K562 (cell line): ENCODE results near the gene GASK1A. TPM values are rescaled to one million over a fixed set of nuclear protein-coding genes. Genes with fewer than 3 reads are reported as not detected.

ENCODE experiments used
- ATAC-seq: fragments of 200-7000 bp; cut with Tn5 transposase; 3 replicates; pipeline ENCODE4 v1.9.1; 2020; ENCODE audit warnings: moderate library complexity
- BruUV-seq: library from RNA; stranded (reverse); fragments of 400-500 nt; replicated peaks from 2 replicates; lab custom pipeline; 2021; lab: Mats Ljungman, UMichigan
- CTCF ChIA-PET: fragments of 300-600 bp; formaldehyde crosslinking; extraction: SDS; loops from one replicate; lab custom pipeline; 2021; ENCODE audit warnings: low intra/inter-chr PET ratio; lab: Yijun Ruan, JAX
- POLR2A ChIA-PET: fragments of 300-600, 350-650 bp; sonication (Branson Sonifier 250); formaldehyde crosslinking; extraction: SDS; loops from one replicate; lab custom pipeline; 2021; ENCODE audit warnings: antibody characterized with exemption, inconsistent platforms; lab: Yijun Ruan, JAX
- DNase-seq, 4 experiments: peaks; one replicate each; pipeline versions ENCODE4 v3.0.0 to v3.0.0-alpha.2; 2011 to 2018; ENCODE audit warnings: low spot score in 3 of 4, mixed read lengths in 3 of 4; ENCODE audit errors: extremely low read depth in 1 of 4
- FAIRE-seq: peaks from 2 replicates; lab custom pipeline; 2011; peaks lifted over from hg19 to GRCh38; lab: Jason Lieb, UNC
- H2AFZ ChIP-seq: 2 replicates; pipeline ENCODE4 v1.6.0; 2011; ENCODE audit warnings: low read depth, low read length, control low read depth, inconsistent platforms
- H3K27ac ChIP-seq: fragments of 200-600 bp; 3 replicates; pipeline ENCODE4 v1.8.0; 2011; ENCODE audit warnings: low read depth, mild to moderate bottlenecking, control low read depth, inconsistent platforms, low read length, moderate library complexity, mixed read lengths; ENCODE audit errors: extremely low read depth
- H3K27me3 ChIP-seq, 2 experiments: fragments of 300-600 bp in 1 of 2; 2 replicates in 1 of 2; 3 replicates in 1 of 2; pipeline versions ENCODE4 v1.6.0 to v1.8.0; 2011; ENCODE audit warnings: inconsistent platforms in 2 of 2, low read length in 2 of 2, mild to moderate bottlenecking in 1 of 2, mixed read lengths in 1 of 2, moderate library complexity in 1 of 2; ENCODE audit not compliant: control insufficient read depth in 2 of 2, insufficient read depth in 2 of 2
- H3K36me3 ChIP-seq: fragments of 300-600 bp; 3 replicates; pipeline ENCODE4 v1.8.0; 2011; ENCODE audit warnings: mild to moderate bottlenecking, low read length, inconsistent platforms; ENCODE audit not compliant: control insufficient read depth, insufficient read depth
- H3K4me1 ChIP-seq, 2 experiments: fragments of 200-600 bp in 1 of 2; replicated peaks in 1 of 2; 2 replicates in 1 of 2; 3 replicates in 1 of 2; pipeline versions ENCODE4 v1.5.1 to v1.8.0; 2011; ENCODE audit warnings: inconsistent platforms in 2 of 2, low read length in 2 of 2, mild to moderate bottlenecking in 1 of 2, mixed read lengths in 1 of 2, moderate library complexity in 1 of 2; ENCODE audit not compliant: control insufficient read depth in 2 of 2, insufficient read depth in 2 of 2
- H3K4me2 ChIP-seq: 2 replicates; pipeline ENCODE4 v1.6.1; 2011; ENCODE audit warnings: low read length, control low read depth, inconsistent platforms, mixed read lengths; ENCODE audit not compliant: insufficient read depth
- H3K4me3 ChIP-seq: fragments of 200-600 bp; sonication (generic), shearing (Covaris generic); 2 replicates; pipeline ENCODE4 v1.5.1; 2016; ENCODE audit warnings: control low read depth, inconsistent platforms
- H3K79me2 ChIP-seq: fragments of 200-600 bp; 3 replicates; pipeline ENCODE4 v1.8.0; 2011; ENCODE audit warnings: low read length, inconsistent platforms; ENCODE audit not compliant: control insufficient read depth, insufficient read depth
- H3K9ac ChIP-seq, 2 experiments: 2 replicates each; pipeline versions ENCODE4 v1.6.0 to v1.6.1; 2011; ENCODE audit warnings: low read depth in 2 of 2, low read length in 2 of 2, control low read depth in 1 of 2, inconsistent platforms in 1 of 2, mild to moderate bottlenecking in 1 of 2, mixed read lengths in 1 of 2; ENCODE audit not compliant: insufficient read depth in 1 of 2
- H3K9me1 ChIP-seq: one replicate; pipeline ENCODE4 v1.6.0; 2011; ENCODE audit warnings: inconsistent platforms, mild to moderate bottlenecking, low read length, moderate library complexity; ENCODE audit not compliant: control insufficient read depth, insufficient read depth
- H3K9me3 ChIP-seq: replicated peaks from 2 replicates; pipeline ENCODE4 v1.5.1; 2011; ENCODE audit warnings: low read depth, low read length, inconsistent platforms; ENCODE audit not compliant: control insufficient read depth, insufficient read depth
- H4K20me1 ChIP-seq: replicated peaks from 2 replicates; pipeline ENCODE4 v1.6.1; 2011; ENCODE audit warnings: low read length, inconsistent platforms, mixed read lengths; ENCODE audit not compliant: control insufficient read depth, insufficient read depth
- ATF6 ChIP-seq: sonication (generic); formaldehyde crosslinking; IDR thresholded peaks from 2 replicates; pipeline ENCODE4 v1.4.0; 2020; ENCODE audit warnings: mild to moderate bottlenecking, missing genetic modification reagents
- HINFP ChIP-seq: fragments of 450-650 bp; conservative IDR thresholded peaks from 2 replicates; pipeline ENCODE4 v1.6.1; 2016; ENCODE audit warnings: missing genetic modification characterization, low read depth, mild to moderate bottlenecking, control low read depth, missing compliant biosample characterization
- PHF8 ChIP-seq: fragments of 200-600 bp; sonication (generic); IDR thresholded peaks from 2 replicates; pipeline ENCODE4 v1.6.1; 2012; ENCODE audit warnings: mixed run types, mild to moderate bottlenecking, inconsistent platforms, low read length, moderate library complexity, borderline replicate concordance
- RBBP5 ChIP-seq: fragments of 200-600 bp; sonication (generic); IDR thresholded peaks from 2 replicates; pipeline ENCODE4 v1.6.1; 2012; ENCODE audit warnings: borderline replicate concordance, mild to moderate bottlenecking, low read length, control low read depth, inconsistent platforms; ENCODE audit not compliant: insufficient read depth, poor library complexity, severe bottlenecking
- SAP30 ChIP-seq: fragments of 200-600 bp; sonication (generic); IDR thresholded peaks from 2 replicates; pipeline ENCODE4 v1.6.1; 2012; ENCODE audit warnings: borderline replicate concordance, low read depth, mild to moderate bottlenecking, moderate library complexity, low read length, control low read depth, inconsistent platforms; ENCODE audit not compliant: insufficient read depth, poor library complexity, severe bottlenecking
- WGBS: fragments of 100-300 bp; shearing (Covaris generic); methylation state at CpG from one replicate; pipeline ENCODE4 v1.1.6; 2016; ENCODE audit warnings: low coverage, mixed read lengths; ENCODE audit not compliant: insufficient coverage; ENCODE audit errors: missing lambda C conversion rate; 5-methylcytosine and 5-hydroxymethylcytosine counted together
- in situ Hi-C: fragments of 300-500 bp; cut with MboI; formaldehyde crosslinking; loops from 4 replicates; pipeline ENCODE4 v1.15.0; 2018; ENCODE audit warnings: inconsistent platforms, mixed read lengths
- intact Hi-C: fragments of 100-400 bp; cut with micrococcal nuclease; formaldehyde crosslinking; loops from 2 replicates; pipeline ENCODE4 v1.14.2; 2022
- polyA plus RNA-seq, 8 experiments: library from polyadenylated mRNA; depleted of rRNA in 4 of 8; stranded (reverse) in 5 of 8; unstranded in 3 of 8; fragments of >200 nt; fragmentation: Nextera tagmentation in 2 of 8; fragmentation: Illumina TruSeq in 1 of 8; extraction: Ambion mirVana in 2 of 8; extraction: Trizol in 1 of 8; gene quantifications; 2 replicates each; pipeline versions ENCODE4 v1.2.1 to v1.2.3, GENCODE V29; 2011 to 2014; ENCODE audit warnings: inconsistent platforms in 1 of 8, missing spikeins in 1 of 8
- total RNA-seq, 7 experiments: library from RNA; depleted of rRNA in 6 of 7; stranded (reverse); fragments of >200 nt in 6 of 7; fragmentation: Illumina TruSeq in 2 of 7; extraction: Trizol in 2 of 7; gene quantifications; 2 replicates each; pipeline versions ENCODE4 v1.2.1 to v1.2.3, GENCODE V29; 2011 to 2021; ENCODE audit warnings: low replicate concordance in 1 of 7

Gene GASK1A
- total and polyA plus RNA-seq, 9 of the 15 experiments (the other 6 are each of a cell fraction or from before 2014, with no cell fraction given): 0.04 to 0.11 (median 0.05) TPM; not detected in 5

GRCh38 chr3:43093006-43093405 lies 113.9 kb downstream of the GASK1A start:
- ATAC-seq (no peak), FAIRE-seq (no peak), DNase-seq (no peak)
- WGBS: 8% methylated on average over 1 of the region's 1 CpG
- no peak overlapping the region for H2AFZ ChIP-seq
- H3K27ac ChIP-seq: no peak overlapping the region
- in situ Hi-C loops (no loop called here), intact Hi-C loops (no loop called here)
- BruUV-seq: no TSS peak
- H3K4me1 ChIP-seq: peaks cover 0 to 3% of the 10 kb centered on the region in 2 experiments; a peak in 1 of 5 replicates
- no peaks in the 10 kb centered on the region for H3K36me3 ChIP-seq
- ChIA-PET CTCF (no interaction called here), POLR2A (interaction anchor here (0.6 kb wide), 1 partner anchor 984 kb away, joined by 3 read pairs; no protein-coding TSS in a partner anchor)
- H4K20me1 ChIP-seq: peaks cover 31% of the 10 kb centered on the region
- H3K79me2 ChIP-seq: no peaks in the 10 kb centered on the region
- peaks cover 0 to 5% of the 10 kb centered on the region in 2 experiments; a peak in 1 of 5 replicates for H3K27me3 ChIP-seq
- no peaks in the 10 kb centered on the region for H3K9me3 ChIP-seq
- H3K4me3 ChIP-seq: no peak overlapping the region
- no peaks in the 10 kb centered on the region for H3K9me1 ChIP-seq
- H3K4me2 ChIP-seq: no peak overlapping the region
- no peak for TF ChIP-seq SAP30
- TF ChIP-seq HINFP: no peak
- no peak for TF ChIP-seq ATF6 (CRISPR knock-in tag)
- TF ChIP-seq PHF8: no peak
- no peak for TF ChIP-seq RBBP5
- H3K9ac ChIP-seq: no peak overlapping the region
